ENCODE measurements around the gene ATF5.
A peak's percentile ranks its signal among the peaks of the same experiment; 100 is the strongest.
"Not testable (repeated sequence)": the region's sequence is repeated elsewhere in the genome, so short reads cannot be mapped to it uniquely, and the experiment has no call there.

Gene ATF5

DNA sequence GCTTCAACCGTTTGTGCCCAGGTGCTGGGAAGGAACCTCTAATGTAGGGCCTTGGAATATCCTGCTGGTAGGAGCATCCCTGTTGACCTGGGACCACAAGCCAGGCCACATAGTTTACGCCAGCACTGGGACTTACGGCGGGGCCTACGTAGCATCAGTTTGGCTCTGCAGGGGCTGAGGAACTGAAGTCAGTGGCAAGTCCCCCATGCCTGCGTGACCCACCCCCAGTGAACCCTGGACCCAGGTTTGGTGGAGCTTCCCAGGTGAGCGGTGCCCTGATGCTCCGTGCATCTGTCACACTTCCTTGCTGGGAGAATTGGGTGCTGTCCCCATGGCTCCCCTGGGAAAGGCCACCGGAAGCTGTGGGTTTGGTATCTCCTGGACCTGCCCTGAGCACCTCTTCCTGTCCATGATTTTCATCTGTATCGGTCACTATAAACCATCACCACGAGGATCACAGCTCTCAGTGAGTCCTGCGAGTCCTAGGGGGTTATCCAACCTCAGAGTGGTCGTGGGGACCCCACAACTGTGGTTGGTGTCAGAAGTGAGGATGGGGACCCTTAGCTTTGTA, 22.0 kb downstream of the ATF5 start:
- DNase-seq: peak; percentile 58

DNA sequence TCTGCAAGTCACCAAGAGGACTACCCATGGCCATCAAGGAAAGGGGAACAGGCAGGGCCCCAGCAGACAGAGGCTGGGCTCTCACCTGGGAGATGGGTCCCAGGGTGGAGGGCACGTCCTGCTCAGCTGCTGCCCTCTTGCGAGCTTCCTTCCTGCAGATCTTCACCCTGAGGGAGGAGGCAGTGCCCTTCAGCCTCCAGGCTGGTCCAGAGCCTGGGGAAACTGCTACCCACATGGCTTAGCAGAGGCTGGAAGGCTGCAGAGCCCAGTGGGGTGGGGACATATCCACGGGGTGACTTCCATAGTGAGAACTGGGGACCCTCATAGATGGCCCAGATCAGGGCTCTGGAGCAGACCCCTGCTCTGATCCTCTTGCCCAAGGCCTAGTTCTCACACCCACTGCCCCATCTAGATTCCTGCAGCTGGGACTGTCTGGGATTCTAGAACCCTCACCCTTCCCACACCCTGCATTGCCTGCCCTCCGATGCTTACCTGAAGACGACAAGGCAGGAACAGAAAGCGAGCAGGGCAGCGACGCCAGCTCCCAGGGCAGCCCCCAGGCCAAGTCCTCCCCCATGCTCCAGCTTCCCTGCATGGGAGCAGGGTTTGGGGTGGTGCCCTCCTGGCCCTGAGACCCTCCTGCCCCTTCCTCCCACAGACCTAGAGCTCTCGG, 22.9 kb downstream of the ATF5 start:
- DNase-seq: peak; percentile 55

DNA sequence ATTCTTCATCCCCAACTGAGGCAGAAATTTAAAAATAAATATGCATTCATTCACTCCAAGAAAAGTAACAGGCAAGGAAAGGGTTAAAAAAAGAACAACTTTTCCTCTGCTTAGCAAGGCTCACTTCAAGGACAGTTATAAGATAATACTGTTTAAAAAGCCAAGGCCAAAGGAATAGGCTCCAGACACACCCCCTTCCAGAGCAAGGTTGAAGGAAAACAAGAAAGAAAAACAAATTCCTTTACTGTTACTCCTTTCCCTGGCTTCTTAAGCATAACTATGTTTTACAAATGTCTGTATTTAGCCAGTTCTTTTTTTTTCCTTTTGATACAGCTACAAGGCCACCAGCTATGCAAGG, 23.5 kb downstream of the ATF5 start:
- DNase-seq: no peak

- DNase-seq: peak; percentile 31
Observed at GRCh38 chr19:49952906-49953305, 23.9 kb downstream of the ATF5 start.

DNA sequence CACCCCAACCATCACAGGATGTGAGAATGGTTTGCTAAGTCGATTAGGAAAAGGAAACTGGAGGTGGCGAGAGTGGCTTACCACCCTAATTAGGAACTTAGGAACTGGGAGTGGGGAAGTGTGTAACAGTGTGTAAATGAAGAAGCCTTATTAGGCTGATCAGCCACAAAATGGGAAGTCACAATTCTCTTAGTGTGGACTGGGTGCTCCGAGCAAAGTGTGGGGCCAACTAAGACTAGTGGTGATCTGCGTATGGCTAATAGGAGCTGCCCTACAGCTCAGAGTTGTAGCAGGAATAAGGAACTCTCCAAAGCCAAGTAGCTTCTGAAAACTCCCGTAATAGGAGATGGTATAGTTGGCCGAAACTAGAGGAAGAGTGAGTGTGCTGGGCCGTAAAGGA, 24.4 kb downstream of the ATF5 start:
- DNase-seq: no peak

DNA sequence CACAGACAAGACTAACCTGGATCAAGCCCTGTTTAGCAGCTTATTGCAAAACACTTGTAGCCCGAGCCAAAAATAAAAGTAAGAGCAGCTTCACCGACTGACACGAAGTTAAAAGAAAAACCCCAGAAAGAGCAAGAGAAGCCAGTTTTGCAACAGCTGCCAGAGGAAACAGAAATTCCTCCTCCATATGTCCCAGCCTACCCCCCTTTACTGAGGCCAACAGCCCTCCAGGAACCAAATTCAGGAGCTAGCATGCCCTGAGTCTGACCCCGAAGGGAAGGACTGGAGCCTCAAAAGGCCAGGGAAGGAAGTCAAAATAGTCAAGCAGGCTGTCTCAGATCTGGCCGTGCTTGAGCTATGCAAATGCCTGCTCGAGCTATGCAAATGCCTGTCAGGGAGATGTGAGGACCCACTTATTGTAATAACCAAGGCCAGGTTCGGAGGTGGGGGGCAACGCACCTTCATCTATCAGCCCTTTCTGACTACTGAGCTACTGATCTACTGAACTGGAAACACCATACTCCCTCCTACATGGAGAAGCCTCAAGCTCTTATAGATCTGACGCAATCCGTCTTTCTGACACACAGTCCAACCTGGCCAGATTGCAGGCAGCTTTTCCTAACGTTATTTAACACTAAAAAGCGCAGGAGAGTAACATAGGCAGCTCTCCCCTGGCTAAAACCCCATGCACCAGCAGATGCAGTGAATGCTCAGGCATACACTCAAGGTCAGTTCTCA, 25.3 kb downstream of the ATF5 start:
- DNase-seq: peak; percentile 46

DNA sequence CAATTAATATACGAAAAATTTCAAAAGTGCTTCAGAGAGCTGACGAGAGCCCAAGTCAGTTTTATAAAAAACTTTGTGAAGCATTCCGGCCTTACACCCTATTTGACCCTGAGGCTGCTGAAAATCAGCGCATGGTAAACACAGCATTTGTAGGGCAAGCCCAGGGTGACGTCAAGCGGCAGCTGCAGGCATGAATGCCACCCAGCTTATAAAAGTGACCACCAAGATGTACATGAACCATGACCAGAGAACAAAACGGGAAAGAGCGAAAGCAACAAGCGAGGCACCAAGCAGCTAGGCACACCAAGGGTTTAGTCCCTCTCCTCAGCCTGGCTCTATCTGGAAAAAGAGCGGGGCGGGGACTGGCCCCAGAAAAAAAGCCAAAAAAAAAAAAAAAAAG, 25.9 kb downstream of the ATF5 start:
- no peak for DNase-seq

DNA sequence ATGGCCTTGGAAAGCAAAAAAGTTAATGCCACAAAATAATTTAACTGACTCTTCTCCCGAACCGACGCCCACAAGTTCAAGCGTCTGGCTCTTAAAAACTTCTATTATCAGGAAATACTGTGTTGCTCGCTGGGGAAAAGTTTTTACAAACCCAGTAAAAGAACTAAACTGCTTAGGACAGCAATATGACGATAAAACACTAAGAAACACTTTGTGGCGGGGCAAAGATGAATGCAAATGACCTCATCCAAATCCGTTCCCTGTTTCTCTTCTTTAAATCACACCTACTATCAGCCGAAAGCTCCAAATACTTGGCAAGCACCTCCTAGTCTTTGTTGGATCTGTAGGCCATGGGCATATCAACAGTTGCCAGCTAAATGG, 27.1 kb downstream of the ATF5 start:
- DNase-seq: no peak

- DNase-seq: no peak
Observed at GRCh38 chr19:49957262-49957915, 28.4 kb downstream of the ATF5 start.

GRCh38 chr19:49958144-49958543, 29.1 kb downstream of the ATF5 start:
- DNase-seq: not testable (repeated sequence)

- DNase-seq: not testable (repeated sequence)
Observed at GRCh38 chr19:49958596-49958995, 29.6 kb downstream of the ATF5 start.

GRCh38 chr19:49959892-49960291, 30.9 kb downstream of the ATF5 start:
- not testable (repeated sequence) for DNase-seq

- DNase-seq: not testable (repeated sequence)
Observed at GRCh38 chr19:49960980-49961379, 32.0 kb downstream of the ATF5 start, which contains the start of gene SIGLEC11. Gene SIGLEC11, minus strand, starts transcription at chr19:49961172. Its CDS starts 91 bp downstream, at chr19:49961081.

DNA sequence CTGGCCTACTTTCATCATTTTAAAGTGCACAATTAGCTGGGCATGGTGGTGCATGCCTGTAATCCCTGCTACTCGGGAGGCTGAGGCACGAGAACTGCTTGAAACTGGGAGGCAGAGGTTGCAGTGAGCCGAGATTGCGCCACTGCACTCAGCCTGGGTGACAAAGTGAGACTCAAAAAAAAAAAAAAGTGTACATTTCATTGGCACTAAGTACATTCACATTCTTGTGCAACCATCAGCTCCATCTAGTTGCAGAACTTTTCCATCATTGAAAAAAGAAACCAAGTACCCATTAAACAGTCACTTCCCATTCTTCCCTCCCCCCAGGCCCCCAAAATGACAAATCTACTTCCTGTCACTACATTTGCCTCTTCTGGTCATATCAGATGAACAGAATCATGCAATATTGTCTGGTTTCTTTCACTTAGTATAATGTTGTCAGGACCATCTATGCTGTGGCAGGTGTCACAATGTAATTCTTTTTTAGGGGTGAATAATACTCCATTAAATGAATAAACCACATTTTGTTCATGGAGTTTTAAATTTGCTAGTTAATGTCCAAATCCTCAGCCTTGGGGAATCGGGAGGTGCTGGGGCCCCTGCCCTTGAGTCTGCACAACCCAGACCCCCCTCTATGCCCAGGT, 39.4 kb downstream of the ATF5 start:
- DNase-seq: no peak

DNA sequence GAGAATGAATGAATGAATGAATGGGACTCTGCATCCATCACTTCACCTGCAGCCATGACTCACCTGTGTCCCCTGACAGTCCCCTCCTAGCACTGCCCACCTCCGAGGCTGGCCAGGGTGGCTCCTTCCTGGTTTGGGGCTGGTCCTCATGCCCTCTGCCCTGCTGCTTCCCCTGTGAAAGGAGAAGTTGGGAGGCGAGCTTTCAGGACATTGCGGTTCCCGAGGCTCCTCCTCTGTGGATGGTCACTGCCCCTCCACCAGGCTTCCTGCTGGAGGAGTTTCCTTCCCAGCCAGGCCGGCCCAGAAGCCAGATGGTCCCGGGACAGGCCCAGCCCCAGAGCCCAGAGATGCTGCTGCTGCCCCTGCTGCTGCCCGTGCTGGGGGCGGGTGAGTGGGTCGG, 40.4 kb downstream of the ATF5 start:
- not testable (repeated sequence) for DNase-seq

GRCh38 chr19:49971991-49972411, 43.0 kb downstream of the ATF5 start:
- no peak for DNase-seq

- no peak for DNase-seq
Observed at GRCh38 chr19:49972841-49973240, 43.8 kb downstream of the ATF5 start.

GRCh38 chr19:49973987-49974386, 45.0 kb downstream of the ATF5 start:
- DNase-seq: no peak

- DNase-seq: no peak
Observed at GRCh38 chr19:49975051-49975450, 46.0 kb downstream of the ATF5 start.

- DNase-seq: no peak
Observed at GRCh38 chr19:49976496-49976895, 47.5 kb downstream of the ATF5 start.

DNA sequence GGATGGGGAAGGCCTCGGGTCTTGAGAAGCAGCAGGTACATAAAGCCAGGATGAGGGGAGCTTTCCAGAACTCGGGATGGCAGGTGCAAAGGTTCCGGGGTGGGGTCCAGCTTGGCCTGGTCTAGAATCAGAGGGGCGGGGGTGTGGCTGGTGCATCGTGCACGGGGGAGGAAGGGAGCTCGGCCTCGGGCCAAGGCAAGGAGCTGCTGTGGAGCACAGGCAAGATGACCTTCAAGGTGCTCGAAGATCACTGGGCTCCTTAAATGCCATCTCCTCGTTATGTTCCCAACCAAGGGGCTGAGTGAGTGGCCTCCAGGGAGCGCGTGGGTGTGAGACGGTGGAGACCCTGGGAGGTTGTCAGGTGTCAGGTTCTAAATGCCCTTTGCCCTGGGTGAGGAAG, 48.1 kb downstream of the ATF5 start:
- DNase-seq: no peak

DNA sequence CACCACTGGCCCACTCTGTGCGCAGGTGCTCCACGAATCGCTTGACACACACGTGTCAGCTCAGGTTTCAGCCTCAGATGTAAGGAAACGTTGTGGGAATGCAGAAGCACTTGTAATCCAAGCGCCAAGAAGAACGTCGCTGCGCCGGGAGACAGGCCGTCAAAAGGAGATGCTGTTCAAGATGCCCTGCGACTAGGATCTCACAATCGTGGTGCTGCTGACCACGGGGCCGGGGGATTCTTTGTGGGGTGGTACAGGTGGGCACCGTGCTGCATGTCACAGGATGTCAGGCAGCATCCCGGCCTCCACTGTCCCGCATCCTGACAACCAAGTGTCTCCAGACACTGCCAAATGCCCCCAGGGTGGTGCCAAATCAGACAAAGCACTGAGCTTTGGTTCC, 48.9 kb downstream of the ATF5 start:
- DNase-seq: no peak

DNA sequence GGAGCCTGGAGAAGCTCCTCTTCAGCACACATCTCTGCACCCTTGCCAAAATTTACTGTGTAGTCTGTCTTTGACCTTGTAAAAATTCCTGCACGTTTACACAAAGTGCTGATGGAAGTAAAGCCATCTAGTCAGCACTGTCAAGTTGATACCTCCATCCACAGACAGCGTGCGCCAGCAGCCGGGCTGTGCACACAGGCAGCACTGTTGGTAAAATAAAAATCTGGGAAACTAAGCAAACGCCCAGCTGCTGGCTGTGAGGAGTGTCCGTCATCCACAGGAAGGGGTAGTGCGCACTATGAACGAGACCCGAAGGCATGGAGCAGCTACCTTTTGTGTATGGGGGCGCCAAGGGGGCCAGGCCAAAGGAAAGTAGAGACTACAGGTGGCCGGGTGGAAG, 49.3 kb downstream of the ATF5 start:
- DNase-seq: no peak

All from activated effector memory CD4-positive, alpha-beta T cell treated with anti-CD3 and anti-CD28 coated beads, Interleukin-2, amount 50 U/mL, for 16 hours (primary cell).